HepG2 (cell line): ENCODE measurements around the gene MYADML2. TPM values are rescaled to one million over a fixed set of nuclear protein-coding genes. Genes with fewer than 3 reads are reported as not detected.

Experiments used
- CCDC6 ChIP-seq: sonication (generic); formaldehyde crosslinking; IDR thresholded peaks from 2 replicates; pipeline ENCODE4 v1.8.1; 2022; ENCODE audit warnings: mild to moderate bottlenecking, missing genetic modification reagents, moderate library complexity
- CEBPG ChIP-seq: IDR thresholded peaks from 2 replicates; pipeline ENCODE4 v1.6.1; 2016
- ELF1 ChIP-seq: sonication (generic); formaldehyde crosslinking; IDR thresholded peaks from 2 replicates; pipeline ENCODE4 v1.4.0; 2020; ENCODE audit warnings: missing genetic modification reagents
- ETV6 ChIP-seq: sonication (generic); formaldehyde crosslinking; conservative IDR thresholded peaks from 2 replicates; pipeline ENCODE4 v1.4.0; 2020; ENCODE audit warnings: missing genetic modification reagents
- JDP2 ChIP-seq: sonication (generic); formaldehyde crosslinking; IDR thresholded peaks from 2 replicates; pipeline ENCODE4 v1.8.1; 2022; ENCODE audit warnings: missing genetic modification reagents, borderline replicate concordance
- KLF12 ChIP-seq: sonication (generic); formaldehyde crosslinking; IDR thresholded peaks from 2 replicates; pipeline ENCODE4 v1.4.0; 2020; ENCODE audit warnings: missing genetic modification reagents, borderline replicate concordance
- PHB2 ChIP-seq: fragments of 450-650 bp; IDR thresholded peaks from 2 replicates; pipeline ENCODE4 v1.6.1; 2018; ENCODE audit not compliant: partially characterized antibody
- POLR2A ChIP-seq, 2 experiments: IDR thresholded peaks; 2 replicates each; pipeline ENCODE4 v1.6.1; 2011; ENCODE audit warnings: low read depth in 2 of 2, low read length in 2 of 2, mild to moderate bottlenecking in 1 of 2, moderate library complexity in 1 of 2; ENCODE audit not compliant: insufficient read depth in 1 of 2
- XRCC5 ChIP-seq: fragments of 200-400 bp; formaldehyde crosslinking; optimal IDR thresholded peaks from 2 replicates; pipeline ENCODE3; 2017; ENCODE audit warnings: mild to moderate bottlenecking, low read length
- ZBTB37 ChIP-seq: sonication (generic); formaldehyde crosslinking; IDR thresholded peaks from 2 replicates; pipeline ENCODE4 v1.4.0; 2020; ENCODE audit warnings: mild to moderate bottlenecking, missing genetic modification reagents
- ZBTB38 ChIP-seq: sonication (generic); formaldehyde crosslinking; IDR thresholded peaks from 2 replicates; pipeline ENCODE4 v1.5.1; 2020; ENCODE audit warnings: mild to moderate bottlenecking, missing genetic modification reagents
- ZFP36L1 ChIP-seq: sonication (generic); formaldehyde crosslinking; IDR thresholded peaks from 2 replicates; pipeline ENCODE4 v1.8.0; 2022; ENCODE audit warnings: mild to moderate bottlenecking, missing genetic modification reagents, moderate library complexity
- ZNF121 ChIP-seq: sonication (generic); formaldehyde crosslinking; IDR thresholded peaks from 2 replicates; pipeline ENCODE4 v1.5.0; 2020; ENCODE audit warnings: mild to moderate bottlenecking, missing genetic modification reagents
- ZNF142 ChIP-seq: sonication (generic); formaldehyde crosslinking; IDR thresholded peaks from 2 replicates; pipeline ENCODE4 v1.4.0; 2020; ENCODE audit warnings: missing genetic modification reagents
- ZNF251 ChIP-seq: sonication (generic); formaldehyde crosslinking; IDR thresholded peaks from 2 replicates; pipeline ENCODE4 v1.9.0; 2021; ENCODE audit warnings: mild to moderate bottlenecking, missing genetic modification reagents
- ZNF382 ChIP-seq: sonication (generic); formaldehyde crosslinking; IDR thresholded peaks from 2 replicates; pipeline ENCODE4 v1.5.0; 2020; ENCODE audit warnings: missing genetic modification reagents, mild to moderate bottlenecking, borderline replicate concordance
- ZNF547 ChIP-seq: sonication (generic); formaldehyde crosslinking; IDR thresholded peaks from 2 replicates; pipeline ENCODE4 v1.5.1; 2020; ENCODE audit warnings: mild to moderate bottlenecking, missing genetic modification reagents
- ZNF564 ChIP-seq: sonication (generic); formaldehyde crosslinking; IDR thresholded peaks from 2 replicates; pipeline ENCODE4 v1.8.1; 2023; ENCODE audit warnings: mild to moderate bottlenecking, missing genetic modification reagents
- ZNF570 ChIP-seq: sonication (generic); formaldehyde crosslinking; IDR thresholded peaks from 2 replicates; pipeline ENCODE4 v1.4.0; 2020; ENCODE audit warnings: mild to moderate bottlenecking, missing genetic modification reagents, borderline replicate concordance
- ZNF572 ChIP-seq: sonication (generic); formaldehyde crosslinking; IDR thresholded peaks from 2 replicates; pipeline ENCODE4 v1.5.1; 2020; ENCODE audit warnings: mild to moderate bottlenecking, missing genetic modification reagents
- ZNF615 ChIP-seq: sonication (generic); formaldehyde crosslinking; IDR thresholded peaks from 2 replicates; pipeline ENCODE4 v1.5.0; 2020; ENCODE audit warnings: mild to moderate bottlenecking, missing genetic modification reagents, borderline replicate concordance
- ZNF616 ChIP-seq: sonication (generic); formaldehyde crosslinking; IDR thresholded peaks from 2 replicates; pipeline ENCODE4 v1.5.0; 2020; ENCODE audit warnings: low read depth, mild to moderate bottlenecking, missing genetic modification reagents
- ZNF672 ChIP-seq: sonication (generic); formaldehyde crosslinking; IDR thresholded peaks from 2 replicates; pipeline ENCODE4 v1.8.1; 2022; ENCODE audit warnings: missing genetic modification reagents
- ZNF782 ChIP-seq: sonication (generic); formaldehyde crosslinking; IDR thresholded peaks from 2 replicates; pipeline ENCODE4 v1.4.0; 2020; ENCODE audit warnings: missing genetic modification reagents, mild to moderate bottlenecking, borderline replicate concordance
- polyA plus RNA-seq, 8 experiments: library from polyadenylated mRNA; depleted of rRNA in 3 of 8; stranded (reverse) in 7 of 8; unstranded in 1 of 8; fragments of >200 nt; fragmentation: Illumina TruSeq in 4 of 8; extraction: Trizol in 4 of 8; gene quantifications; 2 replicates each; pipeline versions ENCODE4 v1.2.1 to v1.2.3, GENCODE V29; 2011 to 2016; ENCODE audit warnings: low read depth in 4 of 8, missing spikeins in 1 of 8, mixed read lengths in 1 of 8; ENCODE audit not compliant: insufficient read depth in 1 of 8
- total RNA-seq, 5 experiments: library from RNA; depleted of rRNA; stranded (reverse); fragments of >200 nt; fragmentation: Illumina TruSeq; extraction: Trizol; gene quantifications; 2 replicates each; pipeline ENCODE4 v1.2.3, GENCODE V29; 2016; ENCODE audit warnings: low read depth in 1 of 5

Gene MYADML2
- total and polyA plus RNA-seq, 2 of the 13 experiments (the other 11 are each of a cell fraction or from before 2014, with no cell fraction given), result not detected

DNA sequence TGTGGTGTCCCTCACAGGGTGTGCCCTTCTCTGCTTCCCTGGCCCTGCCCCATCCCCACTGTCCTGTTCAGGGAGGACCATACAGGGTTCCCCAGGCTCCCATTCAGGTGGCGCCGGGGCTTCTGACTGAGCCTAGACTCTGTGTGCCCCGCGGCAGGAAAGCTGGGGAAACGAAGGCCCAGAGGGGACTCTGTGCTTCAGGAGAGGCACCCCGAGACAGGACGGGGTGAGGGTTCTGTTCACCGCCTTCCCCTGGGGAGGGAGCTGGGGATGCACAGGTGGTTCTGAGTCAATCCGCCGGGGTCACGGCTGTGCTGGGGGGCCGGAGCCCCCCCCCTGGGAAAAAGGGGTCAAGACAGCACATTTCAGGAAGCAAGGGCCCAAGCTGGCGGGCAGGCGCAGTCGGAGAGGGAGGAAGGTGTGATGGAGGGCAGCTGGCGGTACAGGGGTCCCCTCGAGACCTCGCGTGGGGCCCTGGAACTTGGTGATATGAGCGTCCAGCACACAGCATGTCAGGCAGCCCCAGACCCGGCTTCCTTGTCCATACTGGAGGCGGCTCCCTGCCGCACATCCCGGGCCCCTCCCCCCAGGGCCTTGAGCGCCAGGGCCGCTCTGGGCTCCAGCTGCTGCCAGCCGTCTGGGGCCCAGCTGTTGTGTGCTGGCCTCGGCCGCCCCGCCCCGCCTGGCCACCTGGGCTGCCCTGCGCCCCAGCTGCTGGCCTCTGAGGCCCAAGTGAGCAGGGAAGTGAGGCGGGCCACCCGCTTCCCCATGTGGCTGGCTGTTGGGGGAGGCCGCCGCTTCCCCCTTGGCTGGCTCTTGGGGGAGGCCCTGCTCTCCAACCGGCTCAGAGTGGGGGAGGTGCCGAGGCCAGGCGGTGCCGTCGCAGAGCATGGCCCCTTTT, 19.6 kb upstream of the MYADML2 start (continued):
- TF ChIP-seq ZNF142 (CRISPR knock-in tag) (no peak), ZFP36L1 (no peak), KLF12 (no peak; the same call in 1 of the 2 replicates), XRCC5 (peak; percentile 48), ZNF564 (CRISPR knock-in tag) (peak; percentile 55), ZBTB37 (CRISPR knock-in tag) (no peak), ZNF121 (CRISPR knock-in tag) (peak; percentile 92), ZNF251 (CRISPR knock-in tag) (no peak), ZNF615 (CRISPR knock-in tag) (peak; percentile 99), POLR2A (IDR thresholded peaks at IDR 0.05; ENCODE audit: insufficient read depth in 1 of 2, low read depth in 2 of 2, low read length in 2 of 2) (no peak), CCDC6 (CRISPR knock-in tag) (peak; percentile 44; the same call in 1 of the 2 replicates), ELF1 (peak; percentile 71; the same call in 1 of the 2 replicates), PHB2 (no peak), ZNF782 (CRISPR knock-in tag) (no peak), ZBTB38 (CRISPR knock-in tag) (peak; percentile 87), ZNF672 (CRISPR knock-in tag) (peak; percentile 52; the same call in 1 of the 2 replicates), ZNF382 (CRISPR knock-in tag) (no peak; the same call in 1 of the 2 replicates), ZNF570 (no peak; the same call in 1 of the 2 replicates), CEBPG (CRISPR knock-in tag) (peak; percentile 46; the same call in 1 of the 2 replicates), ETV6 (CRISPR knock-in tag) (peak; percentile 68; the same call in 1 of the 2 replicates), ZNF616 (CRISPR knock-in tag) (no peak), ZNF572 (CRISPR knock-in tag) (peak; percentile 81; the same call in 1 of the 2 replicates), JDP2 (CRISPR knock-in tag) (no peak; the same call in 1 of the 2 replicates), ZNF547 (CRISPR knock-in tag) (peak; percentile 70)
